SU-DHL-6 (cell line): ENCODE results near the gene CNGA3.

Experiments used
- H2AFZ ChIP-seq: fragments of 200-600 bp; sonication (generic); 2 replicates; pipeline ENCODE4 v1.6.1; 2014; ENCODE audit warnings: low read depth, mild to moderate bottlenecking, moderate library complexity, mixed read lengths, antibody characterized with exemption, low read length; ENCODE audit not compliant: severe bottlenecking
- H3F3A ChIP-seq: fragments of 200-600 bp; shearing (Covaris generic); 2 replicates; pipeline ENCODE4 v1.6.0; 2016; ENCODE audit warnings: antibody characterized with exemption, mild to moderate bottlenecking; ENCODE audit not compliant: insufficient read depth
- H3K27ac ChIP-seq: fragments of 200-600 bp; sonication (generic); 2 replicates; pipeline ENCODE4 v1.5.1; 2016; ENCODE audit warnings: low read depth, mild to moderate bottlenecking, low read length, moderate library complexity, mixed read lengths
- H3K27me3 ChIP-seq: fragments of 200-600 bp; sonication (generic), shearing (Covaris generic); 2 replicates; pipeline ENCODE4 v1.6.0; 2014; ENCODE audit warnings: mild to moderate bottlenecking, low read length
- H3K36me3 ChIP-seq: fragments of 200-600 bp; sonication (generic); 2 replicates; pipeline ENCODE4 v1.6.1; 2014; ENCODE audit warnings: mild to moderate bottlenecking, low read length, mixed read lengths
- H3K4me2 ChIP-seq: fragments of 300-600, 200-600 bp; shearing (Covaris generic), sonication (generic); 2 replicates; pipeline ENCODE4 v1.6.0; 2014; ENCODE audit warnings: low read length, low read depth, mild to moderate bottlenecking; ENCODE audit not compliant: poor library complexity, severe bottlenecking
- H3K4me3 ChIP-seq: fragments of 200-600 bp; sonication (generic); 2 replicates; pipeline ENCODE4 v1.5.1; 2014; ENCODE audit warnings: antibody characterized with exemption, low read length, mild to moderate bottlenecking, mixed read lengths; ENCODE audit not compliant: insufficient read depth, poor library complexity, severe bottlenecking
- H3K79me2 ChIP-seq: fragments of 200-600 bp; sonication (generic); 2 replicates; pipeline ENCODE4 v1.6.1; 2014; ENCODE audit warnings: mild to moderate bottlenecking, low read length, moderate library complexity; ENCODE audit not compliant: insufficient read depth
- H3K9ac ChIP-seq: fragments of 200-600 bp; sonication (generic); 2 replicates; pipeline ENCODE4 v1.7.0; 2014; ENCODE audit warnings: mild to moderate bottlenecking, low read length
- H3K9me2 ChIP-seq: fragments of 200-600 bp; sonication (generic); replicated peaks from 2 replicates; pipeline ENCODE4 v1.6.1; 2014; ENCODE audit warnings: low read length; ENCODE audit not compliant: insufficient read depth
- H3K9me3 ChIP-seq: fragments of 200-600 bp; sonication (generic); 2 replicates; pipeline ENCODE4 v1.6.1; 2014; ENCODE audit warnings: low read length, mixed read lengths; ENCODE audit not compliant: insufficient read depth
- H4K20me1 ChIP-seq: fragments of 200-600 bp; sonication (generic); 2 replicates; pipeline ENCODE4 v1.6.1; 2014; ENCODE audit warnings: low read depth, mild to moderate bottlenecking, antibody characterized with exemption, low read length, moderate library complexity, mixed read lengths
- CTCF ChIP-seq: fragments of 200-600 bp; sonication (generic); IDR thresholded peaks from one replicate; pipeline ENCODE4 v1.5.1; 2017; ENCODE audit warnings: antibody characterized with exemption, mild to moderate bottlenecking, low read length, moderate library complexity; ENCODE audit not compliant: insufficient read depth, poor library complexity, severe bottlenecking
- EZH2phosphoT487 ChIP-seq: fragments of 200-600 bp; sonication (generic), shearing (Covaris generic); conservative IDR thresholded peaks from 2 replicates; pipeline ENCODE4 v1.6.1; 2018; ENCODE audit warnings: mild to moderate bottlenecking, antibody characterized with exemption, low read length, moderate library complexity, mixed read lengths

CNGA3 gene

GRCh38 chr2:98395977-98396376 is 49.7 kb downstream of the CNGA3 start:
- Histone ChIP-seq H3K27me3 (no peaks in the 10 kb centered on the region; the same call in 1 of the 2 replicates), H3K79me2 (no peaks in the 10 kb centered on the region), H3K4me3 (no peak overlapping the region), H3K9ac (no peak overlapping the region), H3F3A (no peaks in the 10 kb centered on the region), H2AFZ (no peak overlapping the region), H3K4me2 (no peak overlapping the region), H3K9me3 (no peaks in the 10 kb centered on the region), H3K27ac (no peak overlapping the region), H3K9me2 (no peaks in the 10 kb centered on the region), H4K20me1 (no peaks in the 10 kb centered on the region), H3K36me3 (no peaks in the 10 kb centered on the region)
- TF ChIP-seq EZH2phosphoT487 = no peak
- TF ChIP-seq CTCF = no peak

GRCh38 chr2:98396745-98397355 is 50.6 kb downstream of the CNGA3 start:
- Histone ChIP-seq H3K4me2 (no peak overlapping the region), H4K20me1 (no peaks in the 10 kb centered on the region), H3K36me3 (no peaks in the 10 kb centered on the region), H3K9me2 (no peaks in the 10 kb centered on the region), H3F3A (no peaks in the 10 kb centered on the region), H3K9me3 (no peaks in the 10 kb centered on the region), H3K27me3 (no peaks in the 10 kb centered on the region; the same call in 1 of the 2 replicates), H3K9ac (no peak overlapping the region), H3K79me2 (no peaks in the 10 kb centered on the region), H3K4me3 (no peak overlapping the region), H3K27ac (no peak overlapping the region), H2AFZ (no peak overlapping the region)
- TF ChIP-seq EZH2phosphoT487 (no peak), CTCF (no peak)

- no peaks in the 10 kb centered on the region; the same call in 1 of the 2 replicates for H3K27me3 ChIP-seq
- no peaks in the 10 kb centered on the region for H3K79me2 ChIP-seq
- H3K9me3 ChIP-seq = no peaks in the 10 kb centered on the region
- H4K20me1 ChIP-seq = no peaks in the 10 kb centered on the region
- no peak overlapping the region for H3K9ac ChIP-seq
- H3K9me2 ChIP-seq = no peaks in the 10 kb centered on the region
- H3K36me3 ChIP-seq = no peaks in the 10 kb centered on the region
- H2AFZ ChIP-seq = no peak overlapping the region
- no peaks in the 10 kb centered on the region for H3F3A ChIP-seq
- TF ChIP-seq CTCF (no peak), EZH2phosphoT487 (no peak)
- no peak overlapping the region for H3K4me2 ChIP-seq
- H3K4me3 ChIP-seq = no peak overlapping the region
- no peak overlapping the region for H3K27ac ChIP-seq
Measured at GRCh38 chr2:98399140-98399539, 52.9 kb downstream of the CNGA3 start.
